LNCaP clone FGC (cell line): ENCODE measurements around the gene NUP210.

Experiments
- DNase-seq: peaks from one replicate; pipeline ENCODE4 v3.0.0-alpha.2; 2011; ENCODE audit warnings: low read depth
- H3K4me3 ChIP-seq: 2 replicates; pipeline ENCODE4 v1.5.1; 2011; ENCODE audit warnings: mild to moderate bottlenecking, low read depth, low read length, control low read depth
- TF ChIP-seq, protein P1 (sequence below): IDR thresholded peaks from 2 replicates; pipeline ENCODE4 v1.5.1; 2012; ENCODE audit warnings: mild to moderate bottlenecking; ENCODE audit not compliant: control insufficient read depth, insufficient read depth; ENCODE audit errors: extremely low read depth

NUP210 gene

DNA sequence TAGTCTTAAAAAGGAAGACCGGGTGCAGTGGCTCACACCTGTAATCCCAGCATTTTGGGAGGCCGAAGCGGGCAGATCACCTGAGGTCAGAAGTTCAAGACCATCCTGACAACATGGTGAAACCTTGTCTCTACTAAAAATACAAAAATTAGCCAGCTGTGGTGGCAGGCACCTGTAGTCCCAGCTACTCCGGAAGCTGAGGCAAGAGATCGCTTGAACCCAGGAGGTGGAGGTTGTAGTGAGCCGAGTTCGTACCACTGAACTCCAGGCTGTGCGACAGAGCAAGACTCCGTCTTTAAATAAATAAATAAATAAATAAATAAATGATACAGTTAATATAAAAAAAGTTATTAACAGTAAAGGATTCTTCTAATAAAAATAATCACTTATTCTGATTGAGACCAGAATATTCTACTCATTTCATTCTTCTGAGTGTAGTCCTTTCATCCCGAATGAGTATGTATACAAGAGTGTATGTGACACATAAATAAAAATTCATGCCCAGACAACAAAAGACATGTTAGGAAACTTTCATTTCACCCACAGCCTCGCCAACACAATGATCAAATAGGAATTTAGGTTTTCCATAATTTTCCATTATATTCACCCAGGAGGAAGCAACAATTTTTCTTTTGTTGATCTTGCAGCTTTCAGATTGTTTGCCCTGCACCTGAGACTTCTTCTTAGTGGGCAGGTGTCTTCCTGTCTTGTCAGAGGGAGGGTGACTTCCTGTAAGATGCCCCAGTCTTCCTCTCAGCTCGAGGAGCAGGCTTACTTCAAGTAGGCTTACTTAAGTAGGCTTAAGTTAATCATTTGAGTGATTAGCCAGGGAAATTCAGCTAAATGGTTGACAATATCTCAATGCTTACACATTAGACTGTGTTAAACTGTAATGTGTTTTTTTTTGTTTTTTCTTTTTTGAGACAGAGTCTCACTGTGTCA, 7.8 kb upstream of the NUP210 start:
- H3K4me3 ChIP-seq: no peak overlapping the region
- DNase-seq: no peak
- TF ChIP-seq, protein P1, sequence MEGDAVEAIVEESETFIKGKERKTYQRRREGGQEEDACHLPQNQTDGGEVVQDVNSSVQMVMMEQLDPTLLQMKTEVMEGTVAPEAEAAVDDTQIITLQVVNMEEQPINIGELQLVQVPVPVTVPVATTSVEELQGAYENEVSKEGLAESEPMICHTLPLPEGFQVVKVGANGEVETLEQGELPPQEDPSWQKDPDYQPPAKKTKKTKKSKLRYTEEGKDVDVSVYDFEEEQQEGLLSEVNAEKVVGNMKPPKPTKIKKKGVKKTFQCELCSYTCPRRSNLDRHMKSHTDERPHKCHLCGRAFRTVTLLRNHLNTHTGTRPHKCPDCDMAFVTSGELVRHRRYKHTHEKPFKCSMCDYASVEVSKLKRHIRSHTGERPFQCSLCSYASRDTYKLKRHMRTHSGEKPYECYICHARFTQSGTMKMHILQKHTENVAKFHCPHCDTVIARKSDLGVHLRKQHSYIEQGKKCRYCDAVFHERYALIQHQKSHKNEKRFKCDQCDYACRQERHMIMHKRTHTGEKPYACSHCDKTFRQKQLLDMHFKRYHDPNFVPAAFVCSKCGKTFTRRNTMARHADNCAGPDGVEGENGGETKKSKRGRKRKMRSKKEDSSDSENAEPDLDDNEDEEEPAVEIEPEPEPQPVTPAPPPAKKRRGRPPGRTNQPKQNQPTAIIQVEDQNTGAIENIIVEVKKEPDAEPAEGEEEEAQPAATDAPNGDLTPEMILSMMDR: no peak

- no peak for DNase-seq
- H3K4me3 ChIP-seq: no peak overlapping the region
- TF ChIP-seq, protein P1: no peak
Measured at GRCh38 chr3:13426591-13426990, 6.5 kb upstream of the NUP210 start.

DNA sequence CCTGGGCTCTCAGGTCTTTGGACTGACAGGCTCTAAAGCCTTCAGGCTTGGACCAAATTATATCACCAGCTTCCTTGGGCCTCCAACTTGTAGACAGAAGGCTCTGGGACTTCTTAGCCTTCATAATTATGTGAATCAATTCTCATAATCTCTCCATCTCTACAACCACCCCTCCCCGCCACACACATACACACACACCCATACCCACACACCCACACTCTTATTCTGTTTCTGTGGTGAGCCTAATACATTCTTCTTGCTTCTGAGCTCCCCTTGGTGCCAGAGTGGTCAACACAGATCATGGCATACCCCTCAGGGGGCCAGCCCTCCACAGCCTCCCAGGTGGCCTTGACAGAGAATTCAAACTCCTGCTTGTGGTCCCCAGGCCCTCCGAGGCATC, 5.6 kb upstream of the NUP210 start:
- no peak overlapping the region for H3K4me3 ChIP-seq
- no peak for DNase-seq
- TF ChIP-seq, protein P1: no peak

GRCh38 chr3:13424865-13425617, 4.9 kb upstream of the NUP210 start:
- DNase-seq: no peak
- H3K4me3 ChIP-seq: no peak overlapping the region
- TF ChIP-seq, protein P1: no peak

DNA sequence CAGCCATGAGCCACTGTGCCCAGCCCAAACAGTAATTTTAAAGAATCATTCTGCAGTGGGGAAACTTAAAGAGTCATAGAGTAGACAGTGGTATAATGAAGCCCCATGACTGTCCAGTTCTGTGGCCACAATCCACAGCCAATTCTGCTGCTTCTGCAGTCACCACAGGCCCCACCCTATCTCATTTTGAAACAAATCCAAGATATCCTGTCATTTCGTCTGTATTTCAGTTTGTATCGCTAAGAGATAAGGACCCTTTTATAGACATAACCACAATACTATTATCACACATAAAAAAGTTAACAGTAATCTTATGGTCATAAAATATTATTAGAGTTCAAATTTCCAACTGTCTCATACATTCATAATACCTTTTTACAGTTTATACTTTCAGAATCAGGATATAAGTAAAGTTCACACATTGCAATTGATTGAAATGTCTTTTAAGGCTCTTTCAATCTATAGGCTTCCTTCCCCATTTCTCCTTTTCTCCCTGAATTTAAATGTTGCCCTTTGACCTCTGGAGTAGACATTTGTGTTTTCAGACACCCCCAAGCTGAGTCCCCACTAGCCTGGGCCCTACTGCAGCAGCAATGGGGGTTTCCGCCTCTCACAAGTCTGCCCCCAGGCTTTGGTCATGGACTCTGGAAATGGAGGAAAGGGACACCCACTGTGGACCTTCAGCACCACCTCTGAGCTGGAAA, 4.2 kb upstream of the NUP210 start:
- no peak for DNase-seq
- TF ChIP-seq, protein P1: no peak
- H3K4me3 ChIP-seq: no peak overlapping the region

DNA sequence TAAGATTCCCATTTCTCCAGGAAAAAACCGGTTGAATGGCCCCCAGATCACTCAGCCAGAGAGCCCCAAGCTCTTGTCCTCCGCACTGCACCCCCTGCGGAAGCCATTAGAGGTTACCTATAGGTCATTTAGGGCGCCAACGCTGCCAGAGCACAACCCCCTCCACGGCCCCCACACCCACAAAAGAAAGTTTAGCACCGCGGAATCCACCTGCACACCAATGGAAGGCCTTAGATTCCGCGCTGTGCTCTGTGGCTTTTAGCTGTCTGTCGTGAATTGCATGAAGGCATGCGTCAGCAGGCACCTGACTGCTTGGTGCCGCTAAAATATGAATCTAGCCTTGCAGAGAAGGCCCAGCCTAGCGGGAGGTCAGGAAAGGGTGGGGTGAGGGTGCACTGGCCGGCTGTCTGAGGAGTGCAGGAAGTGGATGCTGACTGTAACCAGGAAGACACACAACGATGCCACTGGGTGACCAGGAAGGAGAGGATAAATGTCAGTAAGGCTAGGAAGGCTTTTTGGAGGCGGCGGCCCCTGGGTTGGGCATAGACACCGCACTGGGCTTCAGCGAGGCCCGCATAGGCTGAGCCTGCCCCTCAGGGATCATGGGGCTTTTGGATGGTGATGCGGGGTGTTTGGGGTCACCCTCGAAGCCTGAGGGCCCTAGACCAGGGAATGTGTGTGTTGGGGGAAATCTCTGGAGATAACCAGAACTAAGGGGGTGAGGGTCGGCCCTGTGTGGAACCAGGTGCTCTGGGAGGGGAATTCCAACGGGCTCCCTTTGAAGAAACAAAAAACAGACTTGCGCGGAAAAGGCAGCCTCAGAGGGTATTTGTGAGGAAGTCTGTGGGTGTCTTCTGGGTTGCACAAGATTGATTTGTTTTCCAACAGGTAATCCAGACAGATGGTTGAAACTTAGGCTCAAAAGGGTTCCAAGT, 976 bp upstream of the NUP210 start:
- DNase-seq: no peak
- TF ChIP-seq, protein P1: no peak

More for the DNA sequence above, 976 bp upstream of the NUP210 start:
- H3K4me3 ChIP-seq: peak overlapping the region; percentile 65
